ENCODE measurements around the gene PLIN1.
"Not testable (repeated sequence)": the region's sequence is repeated elsewhere in the genome, so short reads cannot be mapped to it uniquely, and the experiment has no call there.

Gene PLIN1

DNA sequence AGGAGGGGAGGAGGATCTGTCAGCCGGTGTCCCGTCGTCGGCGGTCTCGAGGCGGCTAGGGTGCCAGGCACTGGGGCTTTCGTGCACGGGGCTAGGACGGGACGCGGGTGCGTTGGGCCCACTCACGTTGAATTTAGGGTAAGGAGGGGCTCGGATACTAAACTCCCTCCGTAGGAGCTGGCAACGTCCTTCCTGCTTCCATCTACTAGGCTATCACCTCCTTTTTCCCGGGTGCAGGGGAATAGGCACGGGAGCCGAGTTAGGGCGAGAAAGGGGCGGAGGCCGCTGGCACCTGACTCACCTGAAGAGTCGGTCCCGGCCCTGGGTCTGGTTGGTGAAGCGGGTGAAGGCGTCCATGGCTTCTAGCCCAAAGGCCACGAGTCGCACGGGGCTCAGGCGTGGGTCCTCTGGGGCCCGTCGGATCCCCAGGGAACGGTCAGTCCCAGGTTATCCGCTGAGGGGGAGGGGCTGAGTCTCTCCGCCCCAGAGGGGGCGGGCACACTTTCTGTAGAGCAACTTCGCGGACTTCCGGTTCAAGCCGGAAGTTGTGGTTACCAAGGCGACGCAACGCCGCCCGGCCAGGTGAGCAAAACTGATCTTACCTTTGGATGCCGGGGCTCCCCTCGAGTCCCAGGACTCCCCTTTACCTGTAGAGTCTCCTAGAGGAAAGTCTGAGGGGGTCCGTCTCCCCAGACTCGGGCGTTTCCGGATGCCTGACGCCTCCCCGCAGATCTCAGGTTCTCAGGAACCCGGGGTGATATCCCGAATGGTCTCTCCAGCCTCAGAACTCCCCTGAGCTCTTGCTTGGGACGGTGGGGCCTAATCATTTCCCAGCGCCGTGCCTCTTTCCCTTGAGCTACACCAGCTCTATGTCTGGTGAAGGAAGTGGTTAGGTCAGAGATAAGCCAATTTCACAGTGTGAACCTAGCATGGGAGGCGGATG lies 11.4 kb upstream of the PLIN1 start, which contains the start of the genes PEX11A and WDR93:
Gene PEX11A, minus strand, starts transcription at position 479 of the 943 bp plus-strand sequence. Its CDS starts 122 bp downstream, at position 357.
Gene WDR93, plus strand, starts transcription at position 536 of the 943 bp plus-strand sequence. CDS start 10,936 bp downstream, outside the sequence.
- DNase-seq (ENCODE audit: extremely low read depth, insufficient read length) = peak; percentile 81
- TF ChIP-seq, protein P1, sequence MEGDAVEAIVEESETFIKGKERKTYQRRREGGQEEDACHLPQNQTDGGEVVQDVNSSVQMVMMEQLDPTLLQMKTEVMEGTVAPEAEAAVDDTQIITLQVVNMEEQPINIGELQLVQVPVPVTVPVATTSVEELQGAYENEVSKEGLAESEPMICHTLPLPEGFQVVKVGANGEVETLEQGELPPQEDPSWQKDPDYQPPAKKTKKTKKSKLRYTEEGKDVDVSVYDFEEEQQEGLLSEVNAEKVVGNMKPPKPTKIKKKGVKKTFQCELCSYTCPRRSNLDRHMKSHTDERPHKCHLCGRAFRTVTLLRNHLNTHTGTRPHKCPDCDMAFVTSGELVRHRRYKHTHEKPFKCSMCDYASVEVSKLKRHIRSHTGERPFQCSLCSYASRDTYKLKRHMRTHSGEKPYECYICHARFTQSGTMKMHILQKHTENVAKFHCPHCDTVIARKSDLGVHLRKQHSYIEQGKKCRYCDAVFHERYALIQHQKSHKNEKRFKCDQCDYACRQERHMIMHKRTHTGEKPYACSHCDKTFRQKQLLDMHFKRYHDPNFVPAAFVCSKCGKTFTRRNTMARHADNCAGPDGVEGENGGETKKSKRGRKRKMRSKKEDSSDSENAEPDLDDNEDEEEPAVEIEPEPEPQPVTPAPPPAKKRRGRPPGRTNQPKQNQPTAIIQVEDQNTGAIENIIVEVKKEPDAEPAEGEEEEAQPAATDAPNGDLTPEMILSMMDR (IDR thresholded peaks at IDR 0.05; ENCODE audit: insufficient read depth, low read length, poor library complexity, severe bottlenecking) = no peak
- Histone ChIP-seq H3K4me3 (replicated peaks; ENCODE audit: low read depth, low read length) (peak within 1 kb of the TSS; percentile 82), H3K27me3 (replicated peaks; ENCODE audit: control insufficient read depth, insufficient read depth, low read length) (no peaks in the 10 kb centered on the region), H3K36me3 (ENCODE audit: control insufficient read depth, insufficient read depth, low read length) (no peaks in the 10 kb centered on the region)

DNA sequence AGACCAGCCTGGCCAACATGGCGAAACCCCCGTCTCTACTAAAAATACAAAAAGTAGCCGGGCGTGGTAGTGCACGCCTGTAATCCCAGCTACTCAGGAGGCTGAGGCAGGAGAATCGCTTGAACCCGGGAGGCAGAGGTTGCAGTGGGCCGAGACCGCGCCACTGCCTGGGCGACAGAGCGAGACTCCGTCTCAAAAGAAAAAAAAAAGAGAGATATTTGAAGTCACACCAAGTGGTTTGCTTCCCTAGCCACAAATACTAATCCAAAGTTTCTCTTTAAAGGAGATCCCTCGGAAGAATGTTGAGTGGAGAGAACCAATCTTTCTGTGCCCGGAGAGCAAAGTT lies 10.7 kb upstream of the PLIN1 start:
- H3K27me3 ChIP-seq (replicated peaks; ENCODE audit: control insufficient read depth, insufficient read depth, low read length); H3K36me3 ChIP-seq (ENCODE audit: control insufficient read depth, insufficient read depth, low read length); DNase-seq (ENCODE audit: extremely low read depth, insufficient read length): not testable (repeated sequence)
- H3K4me3 ChIP-seq (replicated peaks; ENCODE audit: low read depth, low read length) = peak overlapping the region; percentile 82

DNA sequence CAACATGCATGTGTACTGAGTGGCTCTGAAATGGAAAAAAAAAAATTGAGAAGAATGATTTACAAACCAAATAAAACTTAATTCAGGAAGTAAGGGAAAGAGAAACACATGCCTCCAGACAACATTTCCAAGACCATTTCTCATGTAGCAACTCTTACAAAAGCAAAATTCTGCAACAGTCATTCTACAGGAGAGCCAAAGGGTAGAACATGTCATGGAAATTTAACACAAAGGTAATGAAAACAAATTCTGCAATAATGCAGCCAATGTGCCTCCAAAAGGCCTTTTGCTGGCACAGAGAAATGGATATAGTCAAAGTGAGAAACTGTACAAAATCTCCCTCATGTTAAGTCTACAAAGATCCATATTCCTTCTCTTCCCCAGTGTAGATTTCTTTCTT lies 7.4 kb upstream of the PLIN1 start:
- no peak for DNase-seq (ENCODE audit: extremely low read depth, insufficient read length)
- H3K4me3 ChIP-seq (replicated peaks; ENCODE audit: low read depth, low read length) = no peak overlapping the region
- H3K36me3 ChIP-seq (ENCODE audit: control insufficient read depth, insufficient read depth, low read length) = no peaks in the 10 kb centered on the region

DNA sequence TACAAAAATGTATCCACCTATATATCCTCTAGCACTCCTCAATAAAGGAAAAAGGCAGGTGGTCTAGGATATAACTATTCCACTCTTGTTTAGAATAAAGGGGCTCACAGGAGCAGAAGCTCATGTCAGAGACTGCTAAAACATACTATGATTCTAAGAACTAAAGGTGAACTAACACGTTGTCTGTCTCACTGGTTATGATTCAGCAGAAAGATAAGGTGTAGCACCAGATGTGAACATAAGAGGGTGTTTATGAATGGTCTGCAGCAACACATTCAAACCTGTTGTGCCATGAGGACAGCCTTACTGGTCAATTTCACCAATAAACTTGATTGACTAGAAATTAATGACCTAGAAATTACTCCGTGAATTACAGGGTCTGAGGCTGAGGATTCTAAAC lies 6.8 kb upstream of the PLIN1 start:
- no peaks in the 10 kb centered on the region for H3K27me3 ChIP-seq (replicated peaks; ENCODE audit: control insufficient read depth, insufficient read depth, low read length)
- TF ChIP-seq, protein P1 (IDR thresholded peaks at IDR 0.05; ENCODE audit: insufficient read depth, low read length, poor library complexity, severe bottlenecking) = no peak
- DNase-seq (ENCODE audit: extremely low read depth, insufficient read length) = no peak
- no peaks in the 10 kb centered on the region for H3K36me3 ChIP-seq (ENCODE audit: control insufficient read depth, insufficient read depth, low read length)
- no peak overlapping the region for H3K4me3 ChIP-seq (replicated peaks; ENCODE audit: low read depth, low read length)

More for the DNA sequence above, 7.4 kb upstream of the PLIN1 start:
- H3K27me3 ChIP-seq (replicated peaks; ENCODE audit: control insufficient read depth, insufficient read depth, low read length) = no peaks in the 10 kb centered on the region
- TF ChIP-seq, protein P1 (IDR thresholded peaks at IDR 0.05; ENCODE audit: insufficient read depth, low read length, poor library complexity, severe bottlenecking) = no peak

DNA sequence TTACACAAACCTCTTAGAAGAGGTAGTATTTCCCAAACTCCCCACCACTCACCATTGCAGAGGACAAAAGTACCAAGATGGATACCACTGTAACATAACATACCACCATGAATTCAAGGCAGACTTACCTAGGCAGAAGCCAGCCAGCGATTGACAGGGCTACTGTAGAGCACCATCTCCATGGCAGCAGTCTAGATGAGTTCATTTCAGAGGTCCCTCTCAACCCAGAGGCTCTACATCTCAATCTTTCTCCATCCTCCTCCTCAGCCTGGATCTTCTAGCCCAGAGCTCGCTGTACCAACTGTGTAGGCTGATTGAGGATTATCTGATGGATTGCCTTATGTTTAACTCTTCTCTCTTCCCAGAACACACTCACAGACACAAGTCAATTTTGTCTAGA lies 2.0 kb upstream of the PLIN1 start:
- Histone ChIP-seq H3K27me3 (replicated peaks; ENCODE audit: control insufficient read depth, insufficient read depth, low read length) (no peaks in the 10 kb centered on the region), H3K36me3 (ENCODE audit: control insufficient read depth, insufficient read depth, low read length) (no peaks in the 10 kb centered on the region), H3K4me3 (replicated peaks; ENCODE audit: low read depth, low read length) (no peak overlapping the region)
- DNase-seq (ENCODE audit: extremely low read depth, insufficient read length) = no peak
- TF ChIP-seq, protein P1 (IDR thresholded peaks at IDR 0.05; ENCODE audit: insufficient read depth, low read length, poor library complexity, severe bottlenecking) = no peak

DNA sequence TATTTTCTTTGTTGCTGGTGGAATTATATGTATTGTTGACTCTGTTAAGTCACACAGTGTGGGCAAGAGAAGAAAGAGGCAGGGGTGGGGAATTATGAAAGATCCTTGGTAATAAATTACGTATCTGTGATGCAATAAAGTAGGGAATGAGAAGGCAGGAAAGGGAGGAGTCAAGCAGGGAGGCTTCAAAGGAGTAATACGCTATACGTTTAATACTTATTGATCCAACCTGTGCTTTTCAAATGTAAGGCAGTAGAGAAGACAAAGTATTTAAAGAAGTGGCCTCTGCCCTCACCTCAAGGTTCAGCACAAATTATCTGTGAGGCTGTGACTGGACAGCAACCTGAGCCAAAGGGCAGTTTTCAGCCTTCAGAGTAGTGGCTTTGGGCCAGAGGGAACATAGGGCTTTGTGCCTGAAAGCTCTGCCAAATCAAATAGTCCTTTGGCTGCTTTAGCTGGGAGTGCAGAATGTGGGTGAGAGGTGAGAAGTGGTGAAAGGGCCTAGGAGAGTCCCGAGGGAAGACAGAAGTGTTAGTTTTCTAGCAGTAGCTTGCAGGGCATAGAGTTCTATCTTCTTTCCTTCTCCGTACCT lies 1.2 kb upstream of the PLIN1 start:
- no peak for DNase-seq (ENCODE audit: extremely low read depth, insufficient read length)
- no peak overlapping the region for H3K4me3 ChIP-seq (replicated peaks; ENCODE audit: low read depth, low read length)
- TF ChIP-seq, protein P1 (IDR thresholded peaks at IDR 0.05; ENCODE audit: insufficient read depth, low read length, poor library complexity, severe bottlenecking) = no peak

More for the DNA sequence above, 1.2 kb upstream of the PLIN1 start:
- no peaks in the 10 kb centered on the region; the same call in 1 of the 2 replicates for H3K27me3 ChIP-seq (replicated peaks; ENCODE audit: control insufficient read depth, insufficient read depth, low read length)
- H3K36me3 ChIP-seq (ENCODE audit: control insufficient read depth, insufficient read depth, low read length) = no peaks in the 10 kb centered on the region

Data from GM06990 (cell line).